Mucosa of descending colon (tissue), 3 donors: ENCODE measurements around the gene CNIH3. TPM values are rescaled to one million over a fixed set of nuclear protein-coding genes. Genes with fewer than 3 reads are reported as not detected.

Source experiments
- ATAC-seq: fragments of 200-7000 bp; cut with Tn5 transposase; one replicate; pipeline ENCODE4 v1.9.1; 2020; ENCODE audit warnings: mild to moderate bottlenecking, moderate library complexity
- DNase-seq, 3 donors: peaks; one replicate each; pipeline ENCODE4 v3.0.0-alpha.2; 2020
- H3K36me3 ChIP-seq: fragments of 200-600 bp; one replicate; pipeline ENCODE4 v1.8.0; 2021; ENCODE audit warnings: low read depth, mild to moderate bottlenecking
- H3K4me1 ChIP-seq: fragments of 200-600 bp; one replicate; pipeline ENCODE4 v1.8.0; 2021; ENCODE audit warnings: low read depth, mild to moderate bottlenecking
- H3K4me3 ChIP-seq: fragments of 200-600 bp; one replicate; pipeline ENCODE4 v1.8.0; 2021; ENCODE audit warnings: mild to moderate bottlenecking
- H3K9me3 ChIP-seq: fragments of 200-600 bp; one replicate; pipeline ENCODE4 v1.8.0; 2021; ENCODE audit warnings: mild to moderate bottlenecking
- CTCF ChIP-seq: fragments of 200-600 bp; IDR thresholded peaks from one replicate; pipeline ENCODE4 v1.8.0; 2022; ENCODE audit warnings: antibody characterized with exemption, mild to moderate bottlenecking
- intact Hi-C, 2 donors: fragments of 100-400 bp; cut with DNase I in 1 of 2; cut with micrococcal nuclease in 1 of 2; formaldehyde crosslinking; loops; one replicate each; pipeline versions ENCODE4 v1.11.0 to v1.11.1; 2022; cut with DNase I, micrococcal nuclease
- total RNA-seq, 3 donors: library from RNA; stranded (reverse); fragmentation: NEBNext Ultra II Directional in 2 of 3; extraction: Animal tissue kit (Norgen Biotek cat#: 25700) in 2 of 3; gene quantifications; one replicate each; pipeline versions ENCODE4 v1.2.1 to v1.2.4, GENCODE V29; 2021 to 2023
- donor health status: DM: no; HTN: no; CAD: no; lungs with moderate emphysema.
- donor health status: DM: no; HTN: no; CAD: no.
- donor health status: DM: no; HTN: yes; CAD: no.

The CNIH3 gene
- total RNA-seq, 3 donors from 2014 or later = 1.0 to 2.5 (median 1.1) TPM

- Histone ChIP-seq H3K4me1 (no peaks in the 10 kb centered on the region), H3K36me3 (no peaks in the 10 kb centered on the region), H3K4me3 (no peak overlapping the region), H3K9me3 (no peaks in the 10 kb centered on the region)
- no peak for TF ChIP-seq CTCF
- DNase-seq (no peak), ATAC-seq (no peak)
- intact Hi-C loops = no loop called here
Measured at GRCh38 chr1:224631462-224632115, 15.5 kb downstream of the CNIH3 start.

GRCh38 chr1:224632381-224632871 is 16.3 kb downstream of the CNIH3 start:
- ATAC-seq = no peak
- intact Hi-C loops = no loop called here
- no peaks in the 10 kb centered on the region for H3K36me3 ChIP-seq
- no peak overlapping the region for H3K4me3 ChIP-seq
- DNase-seq = no peak
- no peaks in the 10 kb centered on the region for H3K4me1 ChIP-seq
- no peak for TF ChIP-seq CTCF
- H3K9me3 ChIP-seq = no peaks in the 10 kb centered on the region

GRCh38 chr1:224632921-224633321 is 16.8 kb downstream of the CNIH3 start:
- no peaks in the 10 kb centered on the region for H3K4me1 ChIP-seq
- H3K36me3 ChIP-seq = no peaks in the 10 kb centered on the region
- no peaks in the 10 kb centered on the region for H3K9me3 ChIP-seq
- intact Hi-C loops = no loop called here
- no peak for DNase-seq
- H3K4me3 ChIP-seq = no peak overlapping the region
- no peak for TF ChIP-seq CTCF
- no peak for ATAC-seq

GRCh38 chr1:224635356-224635755 is 19.2 kb downstream of the CNIH3 start:
- no peak for TF ChIP-seq CTCF
- Histone ChIP-seq H3K36me3 (no peaks in the 10 kb centered on the region), H3K4me1 (no peaks in the 10 kb centered on the region), H3K4me3 (no peak overlapping the region), H3K9me3 (no peaks in the 10 kb centered on the region)
- intact Hi-C loops = no loop called here
- ATAC-seq (no peak), DNase-seq (no peak)

GRCh38 chr1:224637515-224637914 is 21.4 kb downstream of the CNIH3 start:
- no peak for TF ChIP-seq CTCF
- intact Hi-C loops = no loop called here
- DNase-seq (no peak), ATAC-seq (no peak)
- Histone ChIP-seq H3K4me1 (no peaks in the 10 kb centered on the region), H3K9me3 (no peaks in the 10 kb centered on the region), H3K4me3 (no peak overlapping the region), H3K36me3 (no peaks in the 10 kb centered on the region)
